Measurements from ENCODE around the gene PLB1. TPM values are rescaled to one million over a fixed set of nuclear protein-coding genes. Genes with fewer than 3 reads are reported as not detected.

The PLB1 gene
- total and polyA plus RNA-seq, 9 of the 15 experiments (the other 6 are each of a cell fraction or from before 2014, with no cell fraction given) = 0.01 to 0.09 (median 0.07) TPM; not detected in 2

DNA sequence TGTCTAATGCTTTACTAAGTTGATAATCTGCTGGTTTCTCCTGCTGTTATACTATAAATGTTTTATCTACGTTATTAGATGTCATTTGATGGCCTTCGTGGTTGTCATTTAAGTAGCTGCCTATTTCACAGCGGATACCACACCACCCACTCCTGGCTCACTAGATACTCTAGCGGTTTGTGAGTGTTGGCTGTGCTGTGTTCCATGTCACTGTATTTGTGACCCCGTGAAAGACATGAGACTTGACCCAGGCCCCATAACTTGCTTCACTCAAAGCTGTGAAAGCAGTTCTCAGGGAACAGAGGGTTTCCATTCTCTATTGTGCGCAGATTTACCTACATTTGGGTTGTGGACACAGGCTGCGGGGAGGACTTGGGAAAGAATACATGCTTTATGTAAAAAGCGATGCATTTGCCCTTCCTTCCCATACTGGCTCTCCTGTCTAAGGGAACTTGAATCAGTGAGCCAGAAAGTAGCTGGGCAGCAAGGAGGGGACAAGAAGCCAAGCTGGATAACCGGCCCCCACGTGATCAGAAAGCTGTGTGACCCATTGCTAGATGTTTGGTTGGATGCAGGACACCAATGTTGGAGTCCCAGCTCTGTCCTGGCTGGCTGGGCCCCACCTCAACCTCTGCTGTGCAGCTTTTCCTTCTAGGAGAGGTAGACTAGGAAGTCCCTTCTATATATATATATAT is 52.2 kb downstream of the PLB1 start:
- 11% methylated on average over 10 of the region's 10 CpGs for WGBS (ENCODE audit: insufficient coverage, low coverage, missing lambda C conversion rate)
- H3K27ac ChIP-seq (ENCODE audit: extremely low read depth, low read depth, low read length) = no peak overlapping the region
- in situ Hi-C loops (cut with MboI) = no loop called here
- no peak overlapping the region for H2AFZ ChIP-seq (ENCODE audit: low read depth, low read length)
- H3K4me3 ChIP-seq = no peak overlapping the region
- DNase-seq (ENCODE audit: extremely low read depth in 1 of 4, low spot score in 3 of 4) (no peak), FAIRE-seq (no peak), ATAC-seq (no peak)
- H3K36me3 ChIP-seq (ENCODE audit: control insufficient read depth, insufficient read depth, low read length) = no peaks in the 10 kb centered on the region
- no peaks in the 10 kb centered on the region for H3K9me1 ChIP-seq (ENCODE audit: control insufficient read depth, insufficient read depth, low read length)
- H4K20me1 ChIP-seq (replicated peaks; ENCODE audit: control insufficient read depth, insufficient read depth, low read length) = peaks cover 12% of the 10 kb centered on the region; the same call in 1 of the 2 replicates
- no peaks in the 10 kb centered on the region for H3K9me3 ChIP-seq (replicated peaks; ENCODE audit: control insufficient read depth, insufficient read depth, low read depth, low read length)
- TF ChIP-seq, protein P1, sequence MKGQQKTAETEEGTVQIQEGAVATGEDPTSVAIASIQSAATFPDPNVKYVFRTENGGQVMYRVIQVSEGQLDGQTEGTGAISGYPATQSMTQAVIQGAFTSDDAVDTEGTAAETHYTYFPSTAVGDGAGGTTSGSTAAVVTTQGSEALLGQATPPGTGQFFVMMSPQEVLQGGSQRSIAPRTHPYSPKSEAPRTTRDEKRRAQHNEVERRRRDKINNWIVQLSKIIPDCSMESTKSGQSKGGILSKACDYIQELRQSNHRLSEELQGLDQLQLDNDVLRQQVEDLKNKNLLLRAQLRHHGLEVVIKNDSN (CRISPR knock-in tag; IDR thresholded peaks at IDR 0.05) = peak; percentile 54; the same call in 1 of the 2 replicates
- TF ChIP-seq HDAC8 (tag; IDR thresholded peaks at IDR 0.05) = no peak
- TF ChIP-seq, protein P2, sequence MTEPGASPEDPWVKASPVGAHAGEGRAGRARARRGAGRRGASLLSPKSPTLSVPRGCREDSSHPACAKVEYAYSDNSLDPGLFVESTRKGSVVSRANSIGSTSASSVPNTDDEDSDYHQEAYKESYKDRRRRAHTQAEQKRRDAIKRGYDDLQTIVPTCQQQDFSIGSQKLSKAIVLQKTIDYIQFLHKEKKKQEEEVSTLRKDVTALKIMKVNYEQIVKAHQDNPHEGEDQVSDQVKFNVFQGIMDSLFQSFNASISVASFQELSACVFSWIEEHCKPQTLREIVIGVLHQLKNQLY (CRISPR knock-in tag; conservative IDR thresholded peaks at IDR 0.05) = no peak
- TF ChIP-seq, protein P3, sequence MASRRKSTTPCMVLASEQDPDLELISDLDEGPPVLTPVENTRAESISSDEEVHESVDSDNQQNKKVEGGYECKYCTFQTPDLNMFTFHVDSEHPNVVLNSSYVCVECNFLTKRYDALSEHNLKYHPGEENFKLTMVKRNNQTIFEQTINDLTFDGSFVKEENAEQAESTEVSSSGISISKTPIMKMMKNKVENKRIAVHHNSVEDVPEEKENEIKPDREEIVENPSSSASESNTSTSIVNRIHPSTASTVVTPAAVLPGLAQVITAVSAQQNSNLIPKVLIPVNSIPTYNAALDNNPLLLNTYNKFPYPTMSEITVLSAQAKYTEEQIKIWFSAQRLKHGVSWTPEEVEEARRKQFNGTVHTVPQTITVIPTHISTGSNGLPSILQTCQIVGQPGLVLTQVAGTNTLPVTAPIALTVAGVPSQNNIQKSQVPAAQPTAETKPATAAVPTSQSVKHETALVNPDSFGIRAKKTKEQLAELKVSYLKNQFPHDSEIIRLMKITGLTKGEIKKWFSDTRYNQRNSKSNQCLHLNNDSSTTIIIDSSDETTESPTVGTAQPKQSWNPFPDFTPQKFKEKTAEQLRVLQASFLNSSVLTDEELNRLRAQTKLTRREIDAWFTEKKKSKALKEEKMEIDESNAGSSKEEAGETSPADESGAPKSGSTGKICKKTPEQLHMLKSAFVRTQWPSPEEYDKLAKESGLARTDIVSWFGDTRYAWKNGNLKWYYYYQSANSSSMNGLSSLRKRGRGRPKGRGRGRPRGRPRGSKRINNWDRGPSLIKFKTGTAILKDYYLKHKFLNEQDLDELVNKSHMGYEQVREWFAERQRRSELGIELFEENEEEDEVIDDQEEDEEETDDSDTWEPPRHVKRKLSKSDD (conservative IDR thresholded peaks at IDR 0.05; ENCODE audit: low read length) = no peak
- no peak for TF ChIP-seq ZNF551 (CRISPR knock-in tag; IDR thresholded peaks at IDR 0.05)
- TF ChIP-seq BHLHE40 (IDR thresholded peaks at IDR 0.05; ENCODE audit: low read length) = no peak
- TF ChIP-seq, protein P4, sequence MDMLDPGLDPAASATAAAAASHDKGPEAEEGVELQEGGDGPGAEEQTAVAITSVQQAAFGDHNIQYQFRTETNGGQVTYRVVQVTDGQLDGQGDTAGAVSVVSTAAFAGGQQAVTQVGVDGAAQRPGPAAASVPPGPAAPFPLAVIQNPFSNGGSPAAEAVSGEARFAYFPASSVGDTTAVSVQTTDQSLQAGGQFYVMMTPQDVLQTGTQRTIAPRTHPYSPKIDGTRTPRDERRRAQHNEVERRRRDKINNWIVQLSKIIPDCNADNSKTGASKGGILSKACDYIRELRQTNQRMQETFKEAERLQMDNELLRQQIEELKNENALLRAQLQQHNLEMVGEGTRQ (CRISPR knock-in tag; IDR thresholded peaks at IDR 0.05) = 0 out of 2 replicates have a peak, but pooled peaks have one; percentile 15
- peaks cover 43 to 58% of the 10 kb centered on the region in 2 experiments; a peak in 4 of 5 replicates for H3K27me3 ChIP-seq (ENCODE audit: control insufficient read depth in 2 of 2, insufficient read depth in 2 of 2, low read length in 2 of 2)
- no peak overlapping the region for H3K9ac ChIP-seq (ENCODE audit: insufficient read depth in 1 of 2, low read depth in 2 of 2, low read length in 2 of 2)
- no peaks in the 10 kb centered on the region for H3K79me2 ChIP-seq (ENCODE audit: control insufficient read depth, insufficient read depth, low read length)
- no TSS peak for BruUV-seq (replicated peaks)
- no peak overlapping the region for H3K4me2 ChIP-seq (ENCODE audit: insufficient read depth, low read length)
- intact Hi-C loops (cut with micrococcal nuclease) = no loop called here
- ChIA-PET CTCF (ENCODE audit: low intra/inter-chr PET ratio) (no interaction called here), POLR2A (interaction anchor here (0.5 to 1.9 kb wide), 5 partner anchors 11 to 68 kb away, joined by 3 to 5 read pairs (median 4); no protein-coding TSS in a partner anchor)
- peaks cover 4 to 9% of the 10 kb centered on the region in 2 experiments; a peak in 3 of 5 replicates for H3K4me1 ChIP-seq (replicated peaks in 1 of 2; ENCODE audit: control insufficient read depth in 2 of 2, insufficient read depth in 2 of 2, low read length in 2 of 2)

All from K562 (cell line).